ENCODE results near the gene SLC9A8.

The SLC9A8 gene

DNA sequence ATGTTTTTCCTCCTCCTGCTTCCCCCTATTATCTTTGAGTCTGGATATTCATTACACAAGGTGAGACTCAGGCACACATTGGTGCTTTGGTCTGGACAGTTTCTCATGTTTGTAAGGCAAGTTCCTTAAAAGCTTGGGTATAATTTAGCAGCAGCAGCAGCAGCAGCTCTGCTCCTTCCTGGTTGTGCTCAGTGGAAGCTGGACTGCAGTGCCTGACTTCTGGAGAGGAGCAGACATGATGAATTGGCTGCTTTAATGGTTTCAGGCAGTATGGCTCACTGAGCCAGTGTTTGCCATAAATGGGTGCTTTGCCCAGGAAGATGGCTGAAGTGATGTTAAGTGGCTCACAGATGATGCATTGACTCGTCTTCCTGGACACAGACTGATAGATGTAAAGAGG lies 32.4 kb downstream of the SLC9A8 start:
- Histone ChIP-seq H3K9ac (ENCODE audit: low read depth, low read length) (no peak overlapping the region), H3K4me2 (ENCODE audit: insufficient read depth, low read length) (no peak overlapping the region), H4K20me1 (ENCODE audit: insufficient read depth, low read length) (peaks cover 6% of the 10 kb centered on the region; the same call in 1 of the 2 replicates), H3K79me2 (ENCODE audit: insufficient read depth, low read length) (no peaks in the 10 kb centered on the region), H3K4me1 (ENCODE audit: insufficient read depth, low read length) (no peaks in the 10 kb centered on the region), H2AFZ (ENCODE audit: low read depth, low read length) (no peak overlapping the region), H3K27ac (ENCODE audit: low read length) (no peak overlapping the region), H3K9me3 (ENCODE audit: insufficient read depth, low read length, severe bottlenecking) (no peaks in the 10 kb centered on the region), H3K4me3 (ENCODE audit: low read depth in 1 of 2, low read length in 2 of 2) (no peak overlapping the region), H3K27me3 (ENCODE audit: insufficient read depth, low read length, poor library complexity) (no peaks in the 10 kb centered on the region), H3K36me3 (ENCODE audit: insufficient read depth, low read length) (peaks cover 45% of the 10 kb centered on the region)
- ATAC-seq (ENCODE audit: insufficient read depth, low read depth) (no peak), DNase-seq (no peak)
- TF ChIP-seq EZH2 (IDR thresholded peaks at IDR 0.05; ENCODE audit: borderline replicate concordance, low read depth, low read length, severe bottlenecking), result no peak
- TF ChIP-seq, protein P1, sequence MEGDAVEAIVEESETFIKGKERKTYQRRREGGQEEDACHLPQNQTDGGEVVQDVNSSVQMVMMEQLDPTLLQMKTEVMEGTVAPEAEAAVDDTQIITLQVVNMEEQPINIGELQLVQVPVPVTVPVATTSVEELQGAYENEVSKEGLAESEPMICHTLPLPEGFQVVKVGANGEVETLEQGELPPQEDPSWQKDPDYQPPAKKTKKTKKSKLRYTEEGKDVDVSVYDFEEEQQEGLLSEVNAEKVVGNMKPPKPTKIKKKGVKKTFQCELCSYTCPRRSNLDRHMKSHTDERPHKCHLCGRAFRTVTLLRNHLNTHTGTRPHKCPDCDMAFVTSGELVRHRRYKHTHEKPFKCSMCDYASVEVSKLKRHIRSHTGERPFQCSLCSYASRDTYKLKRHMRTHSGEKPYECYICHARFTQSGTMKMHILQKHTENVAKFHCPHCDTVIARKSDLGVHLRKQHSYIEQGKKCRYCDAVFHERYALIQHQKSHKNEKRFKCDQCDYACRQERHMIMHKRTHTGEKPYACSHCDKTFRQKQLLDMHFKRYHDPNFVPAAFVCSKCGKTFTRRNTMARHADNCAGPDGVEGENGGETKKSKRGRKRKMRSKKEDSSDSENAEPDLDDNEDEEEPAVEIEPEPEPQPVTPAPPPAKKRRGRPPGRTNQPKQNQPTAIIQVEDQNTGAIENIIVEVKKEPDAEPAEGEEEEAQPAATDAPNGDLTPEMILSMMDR (IDR thresholded peaks at IDR 0.05; ENCODE audit: borderline replicate concordance, extremely low read depth, low read length, poor library complexity, severe bottlenecking), result no peak

DNA sequence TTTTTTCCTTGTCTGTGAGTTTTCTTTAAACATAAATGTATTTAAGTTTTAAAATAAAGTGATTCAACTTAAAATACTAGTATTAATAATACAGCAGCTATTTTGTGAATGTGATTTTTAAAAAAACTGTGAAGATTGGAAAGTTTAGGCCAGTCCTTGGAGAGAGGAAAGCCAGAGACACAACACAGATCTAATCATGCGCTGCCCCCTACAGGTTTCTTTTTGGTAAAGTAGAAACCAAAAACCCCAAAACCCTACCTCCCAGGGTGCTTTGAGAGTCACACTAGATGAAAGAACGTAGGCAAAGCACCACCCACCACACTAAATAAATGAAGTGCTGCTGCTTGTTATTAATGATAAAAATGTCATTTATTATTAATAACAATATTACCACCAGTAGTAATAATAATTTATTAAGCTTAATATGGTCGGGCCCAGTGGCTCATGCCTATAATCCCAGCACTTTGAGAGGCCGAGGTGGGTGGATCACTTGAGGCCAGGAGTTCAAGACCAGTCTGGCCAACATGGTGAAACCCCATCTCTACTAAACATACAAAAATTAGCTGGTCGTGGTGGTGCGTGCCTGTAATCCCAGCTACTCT lies 33.7 kb downstream of the SLC9A8 start:
- Histone ChIP-seq H3K4me3 (ENCODE audit: low read depth in 1 of 2, low read length in 2 of 2) (no peak overlapping the region), H4K20me1 (ENCODE audit: insufficient read depth, low read length) (peaks cover 6% of the 10 kb centered on the region; the same call in 1 of the 2 replicates), H3K36me3 (ENCODE audit: insufficient read depth, low read length) (peaks cover 56% of the 10 kb centered on the region), H3K4me1 (ENCODE audit: insufficient read depth, low read length) (no peaks in the 10 kb centered on the region), H3K79me2 (ENCODE audit: insufficient read depth, low read length) (no peaks in the 10 kb centered on the region), H2AFZ (ENCODE audit: low read depth, low read length) (no peak overlapping the region), H3K27me3 (ENCODE audit: insufficient read depth, low read length, poor library complexity) (no peaks in the 10 kb centered on the region), H3K9ac (ENCODE audit: low read depth, low read length) (no peak overlapping the region), H3K4me2 (ENCODE audit: insufficient read depth, low read length) (no peak overlapping the region), H3K9me3 (ENCODE audit: insufficient read depth, low read length, severe bottlenecking) (no peaks in the 10 kb centered on the region), H3K27ac (ENCODE audit: low read length) (no peak overlapping the region)
- ATAC-seq (ENCODE audit: insufficient read depth, low read depth), result peak; percentile 93
- DNase-seq, result peak; percentile 71
- TF ChIP-seq, protein P1 (IDR thresholded peaks at IDR 0.05; ENCODE audit: borderline replicate concordance, extremely low read depth, low read length, poor library complexity, severe bottlenecking), result peak; percentile 74
- no peak for TF ChIP-seq EZH2 (IDR thresholded peaks at IDR 0.05; ENCODE audit: borderline replicate concordance, low read depth, low read length, severe bottlenecking)

DNA sequence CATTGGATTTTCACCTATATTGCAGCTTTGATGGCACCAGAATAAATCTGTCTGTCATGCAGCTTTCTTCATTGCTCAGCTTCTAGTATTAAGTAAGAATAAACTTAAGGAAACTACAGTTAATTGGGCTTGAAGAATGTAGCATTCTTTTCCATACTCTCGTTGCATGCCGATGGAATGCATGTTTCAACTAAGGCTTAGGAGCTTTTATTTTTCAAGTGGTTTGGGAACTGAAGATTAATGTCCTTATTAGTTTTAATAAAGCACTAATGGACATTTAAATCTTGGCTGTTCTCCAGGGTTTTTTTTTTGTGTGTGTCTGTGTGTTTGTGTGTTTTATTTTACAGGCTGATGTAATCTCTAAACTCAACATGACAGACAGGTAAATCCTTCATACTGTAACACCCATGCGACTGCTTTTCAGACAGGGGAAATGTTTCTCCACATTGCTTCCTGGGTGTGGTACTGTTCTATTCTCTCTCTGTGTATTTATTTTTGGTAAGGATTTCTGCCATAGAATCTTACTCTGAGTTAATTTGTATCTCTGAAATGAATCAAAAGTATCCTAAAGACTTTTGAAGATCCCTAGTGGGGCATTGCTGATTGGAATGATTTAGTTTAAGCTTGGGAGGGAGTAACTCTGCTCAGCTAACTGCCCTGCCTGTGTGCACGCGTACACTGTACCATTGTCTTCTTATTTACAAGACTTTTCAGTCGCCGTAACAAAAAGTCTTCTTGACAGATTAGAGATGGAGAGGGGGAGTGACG lies 38.0 kb downstream of the SLC9A8 start:
- no peaks in the 10 kb centered on the region for H3K79me2 ChIP-seq (ENCODE audit: insufficient read depth, low read length)
- H3K36me3 ChIP-seq (ENCODE audit: insufficient read depth, low read length), result peaks cover 71% of the 10 kb centered on the region
- no peak overlapping the region for H3K9ac ChIP-seq (ENCODE audit: low read depth, low read length)
- H3K4me1 ChIP-seq (ENCODE audit: insufficient read depth, low read length), result no peaks in the 10 kb centered on the region
- H3K27me3 ChIP-seq (ENCODE audit: insufficient read depth, low read length, poor library complexity), result no peaks in the 10 kb centered on the region
- no peak overlapping the region for H3K27ac ChIP-seq (ENCODE audit: low read length)
- ATAC-seq (ENCODE audit: insufficient read depth, low read depth) (no peak), DNase-seq (no peak)
- TF ChIP-seq, protein P1 (IDR thresholded peaks at IDR 0.05; ENCODE audit: borderline replicate concordance, extremely low read depth, low read length, poor library complexity, severe bottlenecking), result no peak
- TF ChIP-seq EZH2 (IDR thresholded peaks at IDR 0.05; ENCODE audit: borderline replicate concordance, low read depth, low read length, severe bottlenecking), result no peak
- H3K4me2 ChIP-seq (ENCODE audit: insufficient read depth, low read length), result no peak overlapping the region
- no peak overlapping the region for H3K4me3 ChIP-seq (ENCODE audit: low read depth in 1 of 2, low read length in 2 of 2)
- no peaks in the 10 kb centered on the region for H4K20me1 ChIP-seq (ENCODE audit: insufficient read depth, low read length)
- no peaks in the 10 kb centered on the region for H3K9me3 ChIP-seq (ENCODE audit: insufficient read depth, low read length, severe bottlenecking)
- H2AFZ ChIP-seq (ENCODE audit: low read depth, low read length), result no peak overlapping the region
